ENCODE data around the gene PKN2.

DNA sequence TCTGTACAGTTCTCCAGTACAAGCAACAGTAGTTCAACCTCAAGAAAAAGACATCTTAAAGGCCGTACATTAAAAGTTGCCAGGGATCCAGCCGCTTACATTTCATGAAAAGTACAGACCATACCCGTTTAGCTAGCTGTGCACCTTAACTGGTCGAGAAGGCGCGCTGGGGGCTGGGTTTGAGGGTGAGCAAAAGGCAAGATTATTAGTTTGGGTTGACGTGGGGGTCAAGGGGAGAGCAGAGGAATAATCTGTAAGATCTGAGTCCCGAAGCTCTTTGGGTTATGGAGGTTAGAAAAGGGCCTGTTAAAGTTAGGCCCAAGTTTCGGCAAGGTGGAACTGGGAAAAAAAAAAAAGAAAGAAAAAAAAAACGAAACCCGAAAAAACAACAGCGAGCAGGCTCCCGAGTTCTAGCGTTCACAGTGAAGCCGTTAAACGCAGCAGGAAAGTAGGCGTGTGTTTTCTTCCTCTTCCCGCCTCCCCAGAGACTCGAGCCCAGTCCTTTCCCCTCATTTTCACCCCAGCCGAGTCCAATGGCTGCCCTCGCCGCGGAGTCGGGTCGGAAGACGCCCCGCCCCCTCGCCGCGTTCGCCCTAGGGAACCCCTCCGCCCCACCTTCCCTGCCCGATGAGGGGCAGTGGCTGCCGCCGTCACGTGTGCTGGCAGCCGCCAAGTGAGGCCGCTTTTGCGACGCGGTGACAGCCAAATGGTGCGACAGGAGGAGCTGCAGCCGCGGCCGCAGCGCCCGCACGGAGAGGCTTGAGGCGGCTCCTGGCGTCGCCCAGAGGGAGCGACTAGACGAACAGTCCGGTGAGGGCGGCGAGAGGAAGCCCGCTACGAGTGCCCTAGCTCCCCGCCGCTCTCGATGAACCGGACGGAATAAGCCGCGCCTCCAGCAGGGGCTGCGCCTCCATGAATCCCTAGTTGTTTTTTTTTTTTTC is at the start of gene PKN2:
- peak; percentile 92 for TF ChIP-seq POLR2AphosphoS5 (IDR thresholded peaks at IDR 0.05; ENCODE audit: borderline replicate concordance, low read depth, low read length)
- TF ChIP-seq EZH2 (IDR thresholded peaks at IDR 0.05), result no peak

Data from SK-N-MC (cell line).